Umbilical cord (tissue), 2 donors: ENCODE data around the gene COG1. TPM values are rescaled to one million over a fixed set of nuclear protein-coding genes. Genes with fewer than 3 reads are reported as not detected.
"Not testable (repeated sequence)": the region's sequence is repeated elsewhere in the genome, so short reads cannot be mapped to it uniquely, and the experiment has no call there.

Experiments
- DNase-seq: peaks from one replicate; pipeline ENCODE4 v3.0.0-alpha.2; 2015; ENCODE audit warnings: low spot score
- total RNA-seq: library from RNA; depleted of rRNA; stranded (reverse); fragments of >200 nt; gene quantifications from one replicate; pipeline ENCODE4 v1.2.3, GENCODE V29; 2014; ENCODE audit warnings: low replicate concordance; ENCODE audit not compliant: insufficient read depth

Gene COG1, protein sequence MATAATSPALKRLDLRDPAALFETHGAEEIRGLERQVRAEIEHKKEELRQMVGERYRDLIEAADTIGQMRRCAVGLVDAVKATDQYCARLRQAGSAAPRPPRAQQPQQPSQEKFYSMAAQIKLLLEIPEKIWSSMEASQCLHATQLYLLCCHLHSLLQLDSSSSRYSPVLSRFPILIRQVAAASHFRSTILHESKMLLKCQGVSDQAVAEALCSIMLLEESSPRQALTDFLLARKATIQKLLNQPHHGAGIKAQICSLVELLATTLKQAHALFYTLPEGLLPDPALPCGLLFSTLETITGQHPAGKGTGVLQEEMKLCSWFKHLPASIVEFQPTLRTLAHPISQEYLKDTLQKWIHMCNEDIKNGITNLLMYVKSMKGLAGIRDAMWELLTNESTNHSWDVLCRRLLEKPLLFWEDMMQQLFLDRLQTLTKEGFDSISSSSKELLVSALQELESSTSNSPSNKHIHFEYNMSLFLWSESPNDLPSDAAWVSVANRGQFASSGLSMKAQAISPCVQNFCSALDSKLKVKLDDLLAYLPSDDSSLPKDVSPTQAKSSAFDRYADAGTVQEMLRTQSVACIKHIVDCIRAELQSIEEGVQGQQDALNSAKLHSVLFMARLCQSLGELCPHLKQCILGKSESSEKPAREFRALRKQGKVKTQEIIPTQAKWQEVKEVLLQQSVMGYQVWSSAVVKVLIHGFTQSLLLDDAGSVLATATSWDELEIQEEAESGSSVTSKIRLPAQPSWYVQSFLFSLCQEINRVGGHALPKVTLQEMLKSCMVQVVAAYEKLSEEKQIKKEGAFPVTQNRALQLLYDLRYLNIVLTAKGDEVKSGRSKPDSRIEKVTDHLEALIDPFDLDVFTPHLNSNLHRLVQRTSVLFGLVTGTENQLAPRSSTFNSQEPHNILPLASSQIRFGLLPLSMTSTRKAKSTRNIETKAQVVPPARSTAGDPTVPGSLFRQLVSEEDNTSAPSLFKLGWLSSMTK
- 9.4 TPM for total RNA-seq

DNA sequence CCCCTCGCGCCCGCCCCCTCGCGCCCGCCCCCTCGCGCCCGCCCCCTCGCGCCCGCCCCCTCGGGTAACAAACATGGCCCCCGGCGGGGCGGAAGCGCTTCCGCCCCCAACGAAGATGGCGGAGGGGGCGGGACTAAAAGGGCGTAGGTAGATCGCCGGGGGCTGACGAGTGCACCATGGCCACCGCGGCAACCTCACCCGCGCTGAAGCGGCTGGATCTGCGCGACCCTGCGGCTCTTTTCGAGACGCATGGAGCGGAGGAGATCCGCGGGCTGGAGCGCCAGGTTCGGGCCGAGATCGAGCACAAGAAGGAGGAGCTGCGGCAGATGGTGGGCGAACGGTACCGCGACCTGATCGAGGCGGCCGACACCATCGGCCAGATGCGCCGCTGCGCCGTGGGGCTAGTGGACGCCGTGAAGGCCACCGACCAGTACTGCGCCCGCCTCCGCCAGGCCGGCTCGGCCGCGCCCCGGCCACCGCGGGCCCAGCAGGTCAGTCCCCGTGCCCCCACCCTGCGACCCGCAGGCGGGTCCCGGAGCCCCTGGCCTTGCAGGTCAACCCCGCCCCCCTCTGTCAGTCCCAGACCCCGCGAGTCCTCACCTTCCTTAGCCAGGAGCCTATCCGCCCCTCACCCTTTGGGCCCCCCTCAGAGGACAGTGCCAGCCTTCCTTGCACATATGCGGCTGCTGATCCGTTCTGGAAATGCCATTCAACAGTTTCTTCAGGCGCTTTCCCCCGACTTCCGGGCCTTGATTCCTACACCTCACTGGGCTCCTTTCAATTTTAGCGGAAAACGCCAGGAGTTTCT, at the start of gene COG1:
Gene COG1 (plus strand): TSS at position 162 of the 808 bp plus-strand sequence. CDS start 15 bp downstream, at position 177.
- DNase-seq: peak; percentile 90

DNA sequence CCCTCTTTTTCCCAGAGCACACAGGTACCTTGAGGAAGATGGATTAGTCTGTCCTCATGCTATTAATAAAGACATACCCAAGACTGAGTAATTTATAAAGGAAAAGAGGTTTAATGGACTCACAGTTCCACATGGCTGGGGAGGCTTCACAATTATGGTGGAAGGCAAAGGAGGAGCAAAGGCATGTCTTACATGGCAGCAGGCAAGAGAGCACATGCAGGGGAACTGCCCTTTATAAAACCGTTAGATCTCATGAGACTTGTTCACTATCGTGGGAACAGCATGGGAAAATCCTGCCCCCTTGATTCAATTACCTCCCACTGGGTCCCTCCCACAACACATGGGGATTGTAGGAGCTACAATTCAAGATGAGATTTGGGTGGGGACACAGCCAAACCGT, 48.6 kb upstream of the COG1 start:
- not testable (repeated sequence) for DNase-seq

DNA sequence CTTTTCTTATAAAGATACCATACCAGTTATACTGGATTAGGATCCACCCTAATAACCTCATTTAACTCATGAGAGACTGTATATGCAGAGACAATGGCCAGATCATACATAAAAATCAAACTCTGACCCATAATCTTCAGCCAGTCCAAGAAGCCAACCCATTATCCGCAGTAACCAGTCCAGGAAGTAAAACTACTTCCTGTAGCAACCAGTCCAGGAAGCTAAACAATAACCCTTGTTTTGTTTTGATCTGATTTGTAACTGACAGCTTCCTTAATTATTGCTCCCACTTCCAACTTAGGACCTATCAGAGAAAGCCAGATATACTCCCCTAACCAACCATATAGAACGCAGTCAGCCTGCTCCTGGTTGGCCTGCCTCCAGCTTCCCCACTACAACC, 47.2 kb upstream of the COG1 start:
- no peak for DNase-seq

DNA sequence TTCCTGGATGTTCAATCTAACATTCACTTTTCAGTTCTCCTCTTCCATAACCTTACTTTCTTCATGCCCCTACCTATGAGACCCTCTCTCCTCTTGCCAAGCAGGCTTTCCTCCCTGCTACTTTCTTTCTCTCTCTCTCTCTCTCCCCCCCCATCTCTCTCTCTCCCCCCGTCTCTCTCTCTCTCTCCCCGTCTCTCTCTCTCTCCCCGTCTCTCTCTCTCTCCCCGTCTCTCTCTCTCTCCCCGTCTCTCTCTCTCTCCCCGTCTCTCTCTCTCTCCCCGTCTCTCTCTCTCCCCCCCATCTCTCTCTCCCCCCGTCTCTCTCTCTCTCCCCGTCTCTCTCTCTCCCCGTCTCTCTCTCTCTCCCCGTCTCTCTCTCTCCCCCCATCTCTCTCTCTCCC, 45.1 kb upstream of the COG1 start:
- DNase-seq: not testable (repeated sequence)

DNA sequence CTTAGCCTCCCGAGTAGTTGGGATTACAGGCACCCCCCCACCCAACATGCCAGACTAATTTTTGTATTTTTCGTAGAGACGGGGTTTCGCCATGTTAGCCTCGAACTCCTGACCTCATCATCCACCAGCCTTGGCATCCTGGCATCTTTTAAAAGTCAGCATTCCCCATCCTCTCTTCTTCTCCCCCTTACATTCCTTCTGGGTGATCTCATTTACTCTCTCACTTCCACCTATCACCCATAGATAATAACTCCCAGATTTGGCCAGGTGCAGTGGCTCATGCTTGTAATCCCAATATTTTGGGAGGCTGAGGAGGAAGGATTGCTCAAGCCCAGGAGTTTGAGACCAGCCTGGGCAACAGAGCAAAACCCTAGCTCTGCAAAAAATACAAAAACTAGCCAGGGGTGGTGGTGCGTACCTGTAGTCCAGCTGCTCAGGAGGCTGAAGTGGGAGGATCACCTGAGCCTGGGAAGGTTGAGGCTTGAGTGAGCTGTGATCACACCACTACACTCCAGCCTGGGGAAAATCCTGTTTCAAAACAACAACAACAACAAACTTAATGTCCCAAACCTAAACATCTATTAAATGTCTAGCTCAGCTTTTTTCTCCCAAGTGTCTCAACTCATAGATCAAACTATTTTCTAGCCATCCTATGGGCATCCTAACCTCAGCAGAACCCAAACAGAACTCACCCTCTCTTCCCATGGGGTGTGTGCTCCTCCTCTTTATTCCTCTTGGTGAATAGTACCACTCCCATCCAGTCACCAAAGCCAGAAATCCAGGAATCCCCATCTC, 44.1 kb upstream of the COG1 start:
- DNase-seq: no peak

DNA sequence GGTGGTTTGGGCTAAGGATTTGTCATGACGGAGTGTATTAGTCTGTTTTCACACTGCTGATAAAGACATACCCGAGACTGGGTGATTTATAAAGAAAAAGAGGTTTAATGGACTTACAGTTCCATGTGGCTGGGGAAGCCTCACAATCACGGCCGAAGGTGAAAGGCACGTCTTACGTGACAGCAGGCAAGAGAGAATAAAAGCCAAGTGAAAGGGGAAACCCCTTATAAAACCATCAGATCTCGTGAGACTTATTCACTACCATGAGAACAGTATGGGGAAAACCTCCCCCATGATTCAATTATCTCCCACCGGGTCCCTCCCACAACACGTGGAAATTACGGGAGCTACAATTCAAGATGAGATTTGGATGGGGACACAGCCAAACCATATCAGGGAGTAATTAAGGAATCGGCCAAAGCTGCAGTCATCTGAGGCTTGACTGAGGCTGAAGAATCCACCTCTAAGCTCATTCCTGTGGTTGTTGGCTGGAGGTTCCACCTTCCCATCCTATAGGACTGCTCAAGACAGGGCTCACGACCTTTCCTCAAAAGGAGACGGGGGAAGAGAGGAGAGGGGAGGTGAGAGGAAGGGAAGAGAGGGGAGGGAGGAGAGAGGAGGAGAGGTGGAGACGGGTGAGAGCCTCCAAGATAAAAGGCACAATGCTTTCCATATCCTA, 42.1 kb upstream of the COG1 start:
- not testable (repeated sequence) for DNase-seq

DNA sequence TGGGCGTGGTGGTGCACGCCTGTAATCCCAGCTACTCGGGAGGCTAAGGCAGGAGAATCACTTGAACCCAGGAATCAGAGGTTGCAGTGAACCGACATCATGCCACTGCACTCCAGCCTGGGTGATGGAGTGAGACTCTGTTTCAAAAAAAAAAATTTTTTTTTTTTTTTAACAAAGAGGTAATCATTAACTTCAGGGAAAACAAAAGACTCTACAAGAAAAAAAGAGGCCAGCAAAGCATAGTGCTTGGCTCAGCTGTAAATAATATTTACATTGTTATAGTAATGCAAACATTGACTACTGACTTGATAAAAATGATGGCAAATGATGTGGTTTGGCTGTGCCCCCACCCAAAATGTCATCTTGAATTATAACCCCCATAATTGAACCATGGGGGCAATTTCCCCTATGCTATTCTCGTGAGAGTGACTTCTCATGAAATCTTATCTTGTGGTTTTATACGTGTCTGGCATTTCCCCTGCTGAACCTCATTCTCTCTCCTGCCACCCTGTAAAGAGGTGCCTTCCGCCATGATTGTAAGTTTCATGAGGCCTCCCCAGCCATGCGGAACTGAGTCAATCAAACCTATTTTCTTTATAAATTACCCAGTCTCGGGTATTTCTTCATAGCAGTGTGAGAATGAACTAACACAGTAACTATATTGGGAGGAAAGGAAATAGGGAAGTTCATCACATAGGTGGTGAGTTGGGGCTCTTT, 40.8 kb upstream of the COG1 start:
- DNase-seq: no peak

DNA sequence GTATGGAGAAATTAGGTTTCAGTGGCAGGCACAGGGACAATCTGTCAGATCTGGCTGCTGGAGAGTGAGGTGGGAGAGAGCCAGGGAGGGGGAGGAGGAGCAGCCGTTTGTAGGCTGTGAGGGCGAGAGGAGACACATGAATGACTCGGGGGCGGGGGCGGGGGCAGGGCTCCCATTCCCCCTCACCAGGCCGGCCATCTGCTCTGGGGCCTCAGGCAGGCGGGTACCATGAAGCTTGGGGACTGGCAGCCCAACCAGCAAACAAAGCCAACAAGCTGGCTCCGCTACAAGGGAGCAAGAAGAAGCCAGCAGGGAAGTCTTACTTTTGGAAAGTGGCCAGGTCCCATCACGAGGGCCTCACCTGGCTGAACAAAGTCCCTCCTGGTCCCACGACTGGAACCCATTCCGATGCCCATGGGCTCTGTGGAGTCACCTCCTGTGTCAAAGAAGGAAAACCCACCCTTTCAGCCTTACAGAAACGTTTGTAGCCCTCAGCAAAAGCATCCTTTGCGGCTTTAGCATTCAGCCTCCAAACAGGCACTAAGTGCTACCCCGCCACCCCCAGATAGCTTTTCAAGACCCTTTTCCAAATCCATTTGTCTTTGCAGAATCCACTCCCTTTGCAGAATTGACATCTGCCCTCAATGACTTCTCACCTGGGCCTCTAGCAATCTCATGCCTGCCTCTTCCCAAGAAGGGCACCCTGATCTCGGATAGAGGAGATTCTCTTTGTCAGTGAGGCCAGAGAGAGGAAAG, 37.3 kb upstream of the COG1 start:
- DNase-seq: no peak

DNA sequence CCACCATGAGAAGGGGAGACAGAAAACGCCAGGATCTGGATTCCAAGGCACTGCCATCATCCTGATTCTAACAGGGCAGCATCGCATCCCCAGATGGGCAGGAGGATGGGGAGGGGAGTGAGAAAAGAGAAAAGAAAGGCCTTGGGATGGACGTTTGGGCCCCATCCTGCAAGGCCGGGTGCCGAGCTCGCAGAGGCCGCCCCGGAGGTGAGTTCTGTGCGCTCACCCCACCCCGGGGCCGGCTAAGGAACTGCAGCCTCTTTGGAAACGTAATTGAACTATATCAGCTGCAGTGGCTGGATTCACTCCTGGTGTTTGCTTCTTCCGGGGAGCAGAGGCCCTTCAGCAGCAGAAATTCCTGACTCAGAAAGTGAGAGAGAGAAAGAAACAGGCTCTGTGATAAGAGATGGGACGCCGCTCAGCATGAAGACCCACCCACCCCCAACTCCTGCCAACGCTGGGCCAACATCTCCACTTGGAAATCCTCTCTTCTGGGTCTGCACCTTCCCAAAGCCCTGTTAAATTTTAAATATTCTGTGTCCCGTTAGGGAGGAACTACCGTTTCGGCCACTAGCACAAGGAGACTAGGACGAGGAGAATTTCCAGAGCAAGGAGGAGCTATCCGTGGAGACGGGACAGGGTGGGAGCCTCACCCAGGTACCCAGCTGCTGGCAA, 36.6 kb upstream of the COG1 start:
- DNase-seq: peak; percentile 83

DNA sequence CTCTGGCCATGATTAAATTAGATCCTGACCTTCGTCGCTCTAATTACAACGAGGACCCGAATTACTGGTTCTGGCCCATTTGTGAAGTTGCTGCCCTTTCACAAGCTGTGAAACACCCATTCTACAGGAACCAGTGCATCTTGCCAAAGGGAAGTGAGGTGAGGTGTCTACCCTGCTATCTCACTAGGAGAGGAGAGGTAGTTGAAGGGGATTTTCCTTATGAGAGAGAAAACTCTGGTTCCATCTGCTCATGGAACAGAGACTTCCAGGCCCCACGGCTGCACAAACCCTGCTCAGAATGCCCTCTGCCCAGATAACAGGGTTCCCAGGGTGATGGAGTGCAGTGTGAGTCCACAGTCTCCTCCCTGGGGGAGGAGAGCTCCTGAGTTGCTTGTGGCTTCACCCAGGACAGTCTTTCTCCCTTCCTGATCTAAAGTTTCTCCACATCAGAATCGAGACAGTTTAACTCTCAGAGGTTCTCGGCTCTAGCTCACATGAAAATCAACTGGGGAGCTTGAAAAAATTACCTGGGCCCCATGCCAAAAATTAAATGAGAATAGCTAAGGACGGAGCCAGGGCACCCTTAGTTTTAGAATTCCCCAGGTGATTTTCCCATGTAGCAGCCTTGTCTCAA, 35.9 kb upstream of the COG1 start:
- peak; percentile 14 for DNase-seq

DNA sequence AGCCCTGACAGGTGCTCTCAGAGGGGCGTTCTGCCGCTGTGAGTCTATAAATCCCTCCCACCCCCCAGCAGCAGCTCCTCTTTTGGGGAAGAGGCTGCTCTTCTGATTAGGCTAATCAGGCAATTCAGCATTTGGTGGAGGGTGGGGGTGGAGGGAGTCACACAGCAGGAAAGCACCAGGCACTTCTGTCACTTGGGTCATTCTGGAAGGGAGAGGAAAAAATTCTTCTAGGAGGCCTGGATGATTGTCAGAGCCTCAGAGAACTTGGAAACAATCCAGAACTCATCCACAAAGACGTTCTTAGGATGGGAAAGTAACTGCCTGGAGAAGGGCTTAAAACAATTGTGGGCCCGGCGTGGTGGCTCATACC, 35.3 kb upstream of the COG1 start:
- peak; percentile 20 for DNase-seq

DNA sequence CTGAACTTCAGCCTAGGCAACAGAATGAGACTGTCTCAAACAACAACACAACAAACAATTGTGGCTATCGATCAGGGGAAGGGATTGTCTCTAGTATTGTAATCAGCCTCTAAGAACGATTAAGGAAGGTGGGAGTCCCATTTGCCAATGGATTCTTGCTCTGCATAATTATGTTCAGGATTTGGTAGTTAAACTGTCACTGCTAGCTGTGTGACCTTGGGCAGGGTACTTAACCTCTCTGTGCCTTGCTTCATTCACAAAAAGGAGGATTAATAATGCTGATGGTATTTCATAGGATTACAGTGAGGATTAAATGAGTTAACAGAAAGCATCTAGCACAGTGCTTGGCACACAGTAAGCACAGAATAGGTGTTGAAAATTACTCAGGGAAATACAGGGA, 34.7 kb upstream of the COG1 start:
- DNase-seq: no peak

DNA sequence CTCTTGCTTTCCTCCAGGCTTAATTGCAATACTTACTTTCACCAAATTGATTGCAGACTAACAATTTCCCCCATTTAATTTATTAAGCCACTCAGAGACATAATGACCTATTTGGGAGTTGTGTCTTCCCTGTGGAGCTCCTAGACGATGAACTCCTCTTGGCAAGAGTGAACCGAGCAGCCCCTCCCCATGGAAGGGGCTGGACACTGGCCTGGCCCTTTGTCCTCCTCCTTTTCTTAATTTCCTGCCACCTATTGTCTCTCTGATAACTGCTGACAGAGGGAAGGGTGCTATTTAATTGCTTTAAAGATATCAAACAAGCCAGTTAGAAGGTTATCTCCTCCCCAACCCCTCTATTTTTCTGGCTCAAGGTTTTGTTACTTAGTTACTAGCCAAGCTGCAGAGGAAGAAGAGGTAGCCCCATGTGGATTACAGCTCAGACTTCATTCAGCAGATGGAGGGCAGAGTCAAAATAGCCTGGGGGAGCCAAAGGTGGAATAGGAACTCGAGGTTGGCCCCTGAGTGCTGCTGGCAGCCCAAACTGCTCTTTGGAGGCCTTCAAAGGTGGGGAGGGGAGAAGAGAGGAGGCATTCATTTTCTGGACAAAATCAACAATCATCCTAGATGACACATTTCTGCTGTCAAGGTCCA, 31.8 kb upstream of the COG1 start:
- DNase-seq: no peak

DNA sequence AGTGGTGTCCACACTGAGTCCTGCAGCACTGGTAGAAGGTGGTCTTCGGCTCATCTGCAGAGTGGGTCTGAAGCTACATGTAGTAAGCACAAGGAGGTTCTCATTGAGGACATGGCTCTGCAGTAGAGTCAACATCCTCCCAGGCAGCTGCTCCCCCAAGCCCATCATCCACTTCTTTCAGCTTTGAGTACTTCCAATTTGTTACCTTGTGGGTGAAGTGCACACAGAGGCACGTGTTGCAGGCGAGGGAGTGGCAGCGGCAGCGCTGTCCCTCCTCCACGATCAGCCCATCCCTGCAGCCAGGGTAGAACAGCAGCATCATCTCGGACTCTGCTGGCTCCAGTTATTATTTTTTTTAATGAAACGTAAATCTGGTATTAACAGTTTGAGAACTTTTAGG, 29.8 kb upstream of the COG1 start:
- DNase-seq: no peak

DNA sequence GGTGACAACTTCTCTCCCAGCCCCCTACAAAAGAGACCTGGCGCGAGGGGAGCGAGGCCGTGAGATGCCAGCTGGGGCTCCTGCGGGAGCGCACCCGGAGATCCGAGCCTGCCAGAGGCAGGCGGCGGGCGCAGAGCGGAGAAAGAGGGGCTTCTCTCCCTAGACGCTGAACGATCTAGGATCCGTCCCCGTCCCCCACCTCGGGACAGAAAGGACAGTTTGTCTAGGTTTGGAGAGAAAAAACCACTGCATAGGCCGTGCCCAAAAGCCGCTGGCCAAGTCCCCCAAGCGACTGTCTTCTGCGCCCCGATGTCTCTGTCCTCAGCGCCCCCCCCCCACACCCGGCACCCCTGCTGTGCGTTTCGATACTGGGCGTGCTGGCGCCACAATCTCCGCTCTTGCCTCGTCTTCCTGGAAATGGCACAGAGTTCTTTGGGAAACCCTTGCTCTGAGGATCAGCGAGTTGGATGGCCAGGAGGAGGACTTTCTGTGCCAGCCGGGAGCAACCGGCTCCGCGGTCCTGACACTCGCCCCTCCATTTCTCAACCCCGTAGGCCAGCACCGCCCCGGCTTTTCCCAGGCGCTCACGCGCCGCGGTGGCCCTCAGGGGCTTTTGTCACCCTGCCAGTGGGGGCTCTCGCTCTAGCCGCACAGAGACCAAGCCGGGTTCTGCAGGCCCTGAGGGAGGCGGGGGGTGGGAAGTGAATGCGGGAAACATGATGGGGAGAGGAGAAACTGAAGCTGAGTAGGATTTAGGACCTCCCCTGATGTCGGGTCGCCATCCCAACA, 27.0 kb upstream of the COG1 start:
- no peak for DNase-seq
